Measurements from ENCODE around the gene PURA. TPM values are rescaled to one million over a fixed set of nuclear protein-coding genes. Genes with fewer than 3 reads are reported as not detected.

Gene PURA
- total RNA-seq, 1 donor from 2014 or later, result 7.0 TPM

- Mint-ChIP-seq H3K4me3 (ENCODE audit: low read depth) (no peak overlapping the region), H3K4me1 (ENCODE audit: low read depth) (peaks cover 16% of the 10 kb centered on the region), H3K9me3 (ENCODE audit: low read depth) (no peaks in the 10 kb centered on the region), H3K27me3 (peaks cover 19% of the 10 kb centered on the region), H3K36me3 (ENCODE audit: insufficient read depth) (no peaks in the 10 kb centered on the region), H3K27ac (no peak overlapping the region)
- TF ChIP-seq, protein P1, sequence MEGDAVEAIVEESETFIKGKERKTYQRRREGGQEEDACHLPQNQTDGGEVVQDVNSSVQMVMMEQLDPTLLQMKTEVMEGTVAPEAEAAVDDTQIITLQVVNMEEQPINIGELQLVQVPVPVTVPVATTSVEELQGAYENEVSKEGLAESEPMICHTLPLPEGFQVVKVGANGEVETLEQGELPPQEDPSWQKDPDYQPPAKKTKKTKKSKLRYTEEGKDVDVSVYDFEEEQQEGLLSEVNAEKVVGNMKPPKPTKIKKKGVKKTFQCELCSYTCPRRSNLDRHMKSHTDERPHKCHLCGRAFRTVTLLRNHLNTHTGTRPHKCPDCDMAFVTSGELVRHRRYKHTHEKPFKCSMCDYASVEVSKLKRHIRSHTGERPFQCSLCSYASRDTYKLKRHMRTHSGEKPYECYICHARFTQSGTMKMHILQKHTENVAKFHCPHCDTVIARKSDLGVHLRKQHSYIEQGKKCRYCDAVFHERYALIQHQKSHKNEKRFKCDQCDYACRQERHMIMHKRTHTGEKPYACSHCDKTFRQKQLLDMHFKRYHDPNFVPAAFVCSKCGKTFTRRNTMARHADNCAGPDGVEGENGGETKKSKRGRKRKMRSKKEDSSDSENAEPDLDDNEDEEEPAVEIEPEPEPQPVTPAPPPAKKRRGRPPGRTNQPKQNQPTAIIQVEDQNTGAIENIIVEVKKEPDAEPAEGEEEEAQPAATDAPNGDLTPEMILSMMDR (IDR thresholded peaks at IDR 0.05; ENCODE audit: unreplicated experiment), result no peak
- no peak for DNase-seq (ENCODE audit: low spot score, unreplicated experiment)
Observed at GRCh38 chr5:140116716-140117115, 2.8 kb downstream of the PURA start.

- Mint-ChIP-seq H3K27ac (no peak overlapping the region), H3K36me3 (ENCODE audit: insufficient read depth) (no peaks in the 10 kb centered on the region), H3K4me3 (ENCODE audit: low read depth) (no peak overlapping the region), H3K9me3 (ENCODE audit: low read depth) (no peaks in the 10 kb centered on the region), H3K27me3 (peaks cover 11% of the 10 kb centered on the region), H3K4me1 (ENCODE audit: low read depth) (peaks cover 16% of the 10 kb centered on the region)
- TF ChIP-seq, protein P1 (IDR thresholded peaks at IDR 0.05; ENCODE audit: unreplicated experiment), result no peak
- no peak for DNase-seq (ENCODE audit: low spot score, unreplicated experiment)
Observed at GRCh38 chr5:140117523-140117922, 3.6 kb downstream of the PURA start.

DNA sequence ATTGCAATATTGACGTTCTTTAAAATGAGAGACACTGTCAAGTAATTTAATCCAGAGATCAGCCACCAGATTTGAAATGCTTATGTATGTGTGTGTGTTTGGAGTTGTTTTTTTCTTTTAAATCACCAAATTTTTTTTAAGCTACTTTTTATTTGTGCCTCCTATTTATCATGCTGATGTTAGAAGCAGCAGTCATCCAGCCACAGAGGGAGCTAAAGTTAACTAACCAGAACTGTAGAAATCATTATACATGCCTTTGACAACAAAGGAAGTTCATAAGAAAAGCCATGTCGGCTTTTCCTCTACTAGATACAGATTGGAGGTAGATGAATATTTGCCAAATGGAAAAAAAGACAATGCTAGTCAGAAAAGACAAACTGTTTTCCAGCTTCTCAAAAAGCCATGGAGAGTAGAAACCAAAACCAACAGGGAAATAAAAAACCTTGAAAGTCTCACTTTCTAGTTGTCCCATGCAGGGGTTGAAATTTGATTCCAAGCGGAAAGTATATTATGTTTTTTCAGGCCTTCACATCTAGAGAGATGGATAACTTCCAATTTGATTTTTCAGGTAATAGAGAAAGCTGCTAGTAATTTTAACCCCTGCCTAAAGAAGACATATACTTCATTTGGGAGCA, 4.5 kb downstream of the PURA start:
- Mint-ChIP-seq H3K36me3 (ENCODE audit: insufficient read depth) (no peaks in the 10 kb centered on the region), H3K4me1 (ENCODE audit: low read depth) (peaks cover 16% of the 10 kb centered on the region), H3K27me3 (peaks cover 2% of the 10 kb centered on the region), H3K27ac (no peak overlapping the region), H3K4me3 (ENCODE audit: low read depth) (no peak overlapping the region), H3K9me3 (ENCODE audit: low read depth) (no peaks in the 10 kb centered on the region)
- no peak for DNase-seq (ENCODE audit: low spot score, unreplicated experiment)
- TF ChIP-seq, protein P1 (IDR thresholded peaks at IDR 0.05; ENCODE audit: unreplicated experiment), result no peak

DNA sequence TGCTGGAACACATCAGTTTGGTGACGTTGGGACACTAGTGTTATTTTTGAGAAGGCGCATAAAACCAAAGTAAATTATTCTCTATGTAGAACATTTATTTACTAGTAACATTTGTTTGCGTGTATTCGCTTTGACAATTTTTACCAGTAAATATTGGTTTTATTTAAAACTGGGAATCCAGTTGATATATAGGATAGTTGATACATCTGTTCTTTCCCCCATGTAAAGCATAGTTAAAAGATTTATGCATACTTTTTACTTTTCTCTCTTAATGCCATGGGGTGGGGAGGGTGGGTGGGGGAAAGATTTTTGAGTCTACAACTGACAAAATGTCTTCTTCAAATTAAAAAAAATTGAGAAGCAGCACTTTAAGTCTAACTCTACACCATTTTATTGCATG, 11.7 kb downstream of the PURA start, which contains the start of gene IGIP:
TSS of gene IGIP (plus strand) at position 301 of the 400 bp plus-strand sequence. CDS start 2,540 bp downstream, outside the sequence.
- Mint-ChIP-seq H3K4me3 (ENCODE audit: low read depth) (no peak within 1 kb of the TSS), H3K27me3 (peaks cover 20% of the 10 kb centered on the region), H3K36me3 (ENCODE audit: insufficient read depth) (no peaks in the 10 kb centered on the region), H3K9me3 (ENCODE audit: low read depth) (no peaks in the 10 kb centered on the region), H3K27ac (no peak within 1 kb of the TSS), H3K4me1 (ENCODE audit: low read depth) (no peaks in the 10 kb centered on the region)
- TF ChIP-seq, protein P1 (IDR thresholded peaks at IDR 0.05; ENCODE audit: unreplicated experiment), result no peak
- no peak for DNase-seq (ENCODE audit: low spot score, unreplicated experiment)

DNA sequence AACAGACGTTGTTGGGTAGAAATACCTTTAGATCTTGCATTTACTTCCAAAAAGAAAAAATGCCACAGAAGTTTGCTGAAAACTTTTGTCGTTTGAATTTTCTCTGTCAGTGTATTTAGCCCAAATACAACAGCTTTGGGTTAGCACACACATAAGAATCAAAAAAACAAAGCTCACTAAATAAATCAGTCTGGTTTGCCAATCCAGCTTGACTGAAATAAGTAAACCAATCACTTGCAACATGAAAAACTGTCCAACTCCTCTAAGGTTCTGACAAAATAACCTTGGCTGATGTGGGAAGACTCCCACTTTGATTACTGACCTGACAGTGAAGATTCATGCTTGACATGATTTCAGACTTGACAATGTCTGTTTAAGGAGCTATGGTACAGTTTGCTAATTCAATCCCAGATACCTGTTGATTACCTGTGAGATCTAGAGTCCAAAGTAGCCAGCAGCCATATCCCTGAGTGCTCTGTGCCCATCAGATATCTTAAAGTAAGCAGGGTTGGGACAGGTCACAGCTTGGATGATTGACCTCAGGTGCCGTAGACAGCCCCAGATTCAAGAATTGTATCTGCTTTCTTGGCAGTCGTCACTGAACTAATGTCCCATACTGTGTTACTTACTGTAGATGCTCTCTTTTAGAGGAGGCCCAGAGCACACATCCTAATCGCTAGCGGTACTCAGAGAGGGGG, 12.6 kb downstream of the PURA start:
- H3K4me1 Mint-ChIP-seq (ENCODE audit: low read depth), result no peaks in the 10 kb centered on the region
- no peaks in the 10 kb centered on the region for H3K36me3 Mint-ChIP-seq (ENCODE audit: insufficient read depth)
- DNase-seq (ENCODE audit: low spot score, unreplicated experiment), result no peak
- H3K4me3 Mint-ChIP-seq (ENCODE audit: low read depth), result no peak overlapping the region
- H3K27ac Mint-ChIP-seq, result no peak overlapping the region
- H3K9me3 Mint-ChIP-seq (ENCODE audit: low read depth), result no peaks in the 10 kb centered on the region
- peaks cover 23% of the 10 kb centered on the region for H3K27me3 Mint-ChIP-seq
- TF ChIP-seq, protein P1 (IDR thresholded peaks at IDR 0.05; ENCODE audit: unreplicated experiment), result no peak

Measured in progenitor cell of endocrine pancreas (in vitro differentiated cells).